C4-2B (cell line): Measurements from ENCODE around the gene PLCB4.

Experiments used
- H3K27ac ChIP-seq: fragments of 450-650 bp; 2 replicates; pipeline ENCODE4 v1.5.1; 2017
- CTCF ChIP-seq: fragments of 450-650 bp; conservative IDR thresholded peaks from 2 replicates; pipeline ENCODE4 v1.5.1; 2017; ENCODE audit warnings: mild to moderate bottlenecking
- ZFX ChIP-seq: fragments of 450-650 bp; IDR thresholded peaks from 2 replicates; pipeline ENCODE4 v1.6.1; 2017

Gene PLCB4

GRCh38 chr20:9140162-9140760 is 71.4 kb downstream of the PLCB4 start:
- TF ChIP-seq CTCF (no peak), ZFX (no peak)
- no peak overlapping the region for H3K27ac ChIP-seq

- TF ChIP-seq CTCF (no peak), ZFX (no peak)
- H3K27ac ChIP-seq: no peak overlapping the region
Measured at GRCh38 chr20:9141070-9141469, 72.2 kb downstream of the PLCB4 start.

- TF ChIP-seq CTCF (no peak), ZFX (no peak)
Measured at GRCh38 chr20:9141921-9142320, 73.0 kb downstream of the PLCB4 start.

GRCh38 chr20:9142809-9143208 is 73.9 kb downstream of the PLCB4 start:
- TF ChIP-seq ZFX (no peak), CTCF (no peak)
- no peak overlapping the region for H3K27ac ChIP-seq

More at GRCh38 chr20:9141921-9142320, 73.0 kb downstream of the PLCB4 start:
- H3K27ac ChIP-seq: no peak overlapping the region

- H3K27ac ChIP-seq: no peak overlapping the region
- TF ChIP-seq ZFX (no peak), CTCF (no peak)
Measured at GRCh38 chr20:9143926-9144325, 75.0 kb downstream of the PLCB4 start.

GRCh38 chr20:9144643-9145042 is 75.8 kb downstream of the PLCB4 start:
- no peak for TF ChIP-seq CTCF
- TF ChIP-seq ZFX: no peak
- no peak overlapping the region for H3K27ac ChIP-seq

GRCh38 chr20:9145142-9145541 is 76.3 kb downstream of the PLCB4 start:
- TF ChIP-seq CTCF: no peak
- TF ChIP-seq ZFX: no peak
- H3K27ac ChIP-seq: no peak overlapping the region
